ENCODE results near the gene GKN2.

The GKN2 gene

GRCh38 chr2:68952887-68953521 is at the start of gene GKN2:
Gene GKN2 (minus strand): TSS chr2:68952893. CDS start chr2:68952861, 32 bp downstream.
- no peak for DNase-seq (ENCODE audit: low read depth in 2 of 3, low spot score in 1 of 3)

- no peak for DNase-seq (ENCODE audit: low read depth in 2 of 3, low spot score in 1 of 3)
Observed at GRCh38 chr2:69001879-69002278, 49.2 kb upstream of the GKN2 start.

- DNase-seq (ENCODE audit: low read depth in 2 of 3, low spot score in 1 of 3) = no peak
Observed at GRCh38 chr2:68997401-68997800, 44.7 kb upstream of the GKN2 start.

- no peak for DNase-seq (ENCODE audit: low read depth in 2 of 3, low spot score in 1 of 3)
Observed at GRCh38 chr2:68995916-68996315, 43.2 kb upstream of the GKN2 start.

GRCh38 chr2:68994864-68995263 is 42.2 kb upstream of the GKN2 start:
- DNase-seq (ENCODE audit: low read depth in 2 of 3, low spot score in 1 of 3) = no peak

- no peak for DNase-seq (ENCODE audit: low read depth in 2 of 3, low spot score in 1 of 3)
Observed at GRCh38 chr2:68993660-68994059, 41.0 kb upstream of the GKN2 start.

- DNase-seq (ENCODE audit: low read depth in 2 of 3, low spot score in 1 of 3) = no peak
Observed at GRCh38 chr2:68992933-68993332, 40.2 kb upstream of the GKN2 start.

GRCh38 chr2:68992341-68992740 is 39.6 kb upstream of the GKN2 start:
- no peak for DNase-seq (ENCODE audit: low read depth in 2 of 3, low spot score in 1 of 3)

- no peak for DNase-seq (ENCODE audit: low read depth in 2 of 3, low spot score in 1 of 3)
Observed at GRCh38 chr2:68989035-68989434, 36.3 kb upstream of the GKN2 start.

GRCh38 chr2:68987021-68987503 is 34.4 kb upstream of the GKN2 start:
- DNase-seq (ENCODE audit: low read depth in 2 of 3, low spot score in 1 of 3) = no peak

GRCh38 chr2:68980956-68981355 is 28.3 kb upstream of the GKN2 start:
- no peak for DNase-seq (ENCODE audit: low read depth in 2 of 3, low spot score in 1 of 3)

GRCh38 chr2:68978098-68978497 is 25.4 kb upstream of the GKN2 start:
- no peak for DNase-seq (ENCODE audit: low read depth in 2 of 3, low spot score in 1 of 3)

- no peak for DNase-seq (ENCODE audit: low read depth in 2 of 3, low spot score in 1 of 3)
Observed at GRCh38 chr2:68977453-68977852, 24.8 kb upstream of the GKN2 start.

- DNase-seq (ENCODE audit: low read depth in 2 of 3, low spot score in 1 of 3) = no peak
Observed at GRCh38 chr2:68975844-68976243, 23.2 kb upstream of the GKN2 start.

GRCh38 chr2:68974946-68975665 is 22.4 kb upstream of the GKN2 start:
- no peak for DNase-seq (ENCODE audit: low read depth in 2 of 3, low spot score in 1 of 3)

GRCh38 chr2:68974251-68974650 is 21.6 kb upstream of the GKN2 start, which contains the start of gene GKN1:
Gene GKN1 (plus strand): TSS chr2:68974636. CDS start chr2:68974678, 42 bp downstream.
- DNase-seq (ENCODE audit: low read depth in 2 of 3, low spot score in 1 of 3) = no peak

- no peak for DNase-seq (ENCODE audit: low read depth in 2 of 3, low spot score in 1 of 3)
Observed at GRCh38 chr2:68971591-68972231, 19.0 kb upstream of the GKN2 start.

GRCh38 chr2:68970566-68971265 is 18.0 kb upstream of the GKN2 start:
- no peak for DNase-seq (ENCODE audit: low read depth in 2 of 3, low spot score in 1 of 3)

GRCh38 chr2:68969736-68970490 is 17.2 kb upstream of the GKN2 start:
- DNase-seq (ENCODE audit: low read depth in 2 of 3, low spot score in 1 of 3) = no peak

GRCh38 chr2:68968221-68968620 is 15.5 kb upstream of the GKN2 start:
- no peak for DNase-seq (ENCODE audit: low read depth in 2 of 3, low spot score in 1 of 3)

- DNase-seq (ENCODE audit: low read depth in 2 of 3, low spot score in 1 of 3) = no peak
Observed at GRCh38 chr2:68964282-68964681, 11.6 kb upstream of the GKN2 start.

All from stimulated activated CD4-positive, alpha-beta T cell treated with anti-CD3 and anti-CD28 coated beads, Interleukin-12 subunit alpha, Interleukin-12 subunit beta, amount 100 ng/mL, for 48 hours (primary cell).